ENCODE results near the gene NDOR1. TPM values are rescaled to one million over a fixed set of nuclear protein-coding genes. Genes with fewer than 3 reads are reported as not detected.
A peak's percentile ranks its signal among the peaks of the same experiment; 100 is the strongest.

The NDOR1 gene
- total RNA-seq, 2 donors from 2014 or later: 17.1 to 22.7 TPM

DNA sequence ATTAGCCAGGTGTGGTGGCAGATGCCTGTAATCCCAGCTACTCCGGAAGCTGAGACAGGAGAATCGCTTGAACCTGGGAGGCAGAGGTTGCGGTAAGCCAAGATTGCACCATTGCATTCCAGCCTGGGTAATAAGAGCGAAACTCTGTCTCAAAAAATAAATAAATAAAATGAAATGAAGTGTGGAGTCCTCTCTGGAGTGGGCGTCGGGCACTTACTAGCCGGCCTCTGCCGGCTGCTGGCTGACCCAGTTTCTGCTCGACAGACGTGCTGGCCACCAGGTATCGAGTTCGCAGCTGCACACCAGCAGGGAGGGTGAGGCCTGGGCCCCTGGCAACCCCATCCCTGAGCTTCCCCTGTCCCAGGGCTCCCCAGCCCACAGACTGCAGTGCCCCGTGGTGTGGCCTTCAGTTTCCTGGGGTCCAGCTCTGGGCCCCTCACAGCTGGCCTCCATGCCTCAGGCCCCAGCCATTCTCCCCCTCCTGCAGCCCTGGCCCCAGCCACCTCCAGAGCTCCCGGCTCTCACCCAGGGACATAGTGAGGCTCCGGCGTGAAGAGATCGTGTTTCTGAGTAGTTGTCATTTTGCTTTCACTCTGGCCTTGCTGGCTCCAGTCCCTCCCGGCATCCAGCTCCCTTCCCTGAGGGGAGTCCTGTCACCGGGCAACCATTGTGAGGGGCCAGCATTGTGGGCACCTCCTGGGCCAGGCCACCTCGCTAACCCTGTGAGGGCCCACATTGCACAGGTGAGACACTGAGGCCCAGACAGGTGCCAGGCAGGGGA is 41.8 kb downstream of the NDOR1 start:
- no peak for ATAC-seq
- H3K4me3 ChIP-seq: no peak overlapping the region
- peaks cover 43% of the 10 kb centered on the region for H3K4me1 ChIP-seq
- H3K27ac ChIP-seq: no peak overlapping the region
- no peaks in the 10 kb centered on the region for H3K27me3 ChIP-seq
- TF ChIP-seq CTCF (IDR thresholded peaks at IDR 0.05): no peak
- TF ChIP-seq POLR2A (IDR thresholded peaks at IDR 0.05): no peak
- 73 to 75% methylated on average over 19 to 20 of the region's 20 CpGs for WGBS, 2 donors
- no peaks in the 10 kb centered on the region for H3K36me3 ChIP-seq (replicated peaks in 1 of 2; ENCODE audit: insufficient read depth in 1 of 2, low read depth in 2 of 2)
- DNase-seq: no peak
- no peaks in the 10 kb centered on the region for H3K9me3 ChIP-seq
- intact Hi-C loops (cut with DNase I): no loop called here

DNA sequence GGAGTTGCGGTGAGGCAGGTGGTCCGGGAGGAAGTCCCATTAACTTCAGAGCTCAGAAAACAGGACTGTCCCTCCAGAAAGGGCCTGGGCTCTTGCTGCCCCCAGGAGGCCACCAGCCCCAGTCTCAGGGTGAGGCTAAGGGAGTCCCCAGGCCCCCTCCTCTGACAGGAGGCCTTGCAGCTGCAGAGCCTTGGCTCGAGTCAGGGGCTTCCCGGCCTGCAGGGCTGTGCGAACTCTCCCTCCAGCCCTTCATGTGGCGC is 42.3 kb downstream of the NDOR1 start:
- peaks cover 38% of the 10 kb centered on the region for H3K4me1 ChIP-seq
- no peaks in the 10 kb centered on the region for H3K27me3 ChIP-seq
- no peaks in the 10 kb centered on the region for H3K9me3 ChIP-seq
- intact Hi-C loops (cut with DNase I): no loop called here
- ATAC-seq (no peak), DNase-seq (no peak)
- TF ChIP-seq CTCF (IDR thresholded peaks at IDR 0.05) (no peak), POLR2A (IDR thresholded peaks at IDR 0.05) (no peak)
- no peak overlapping the region for H3K27ac ChIP-seq
- H3K36me3 ChIP-seq (replicated peaks in 1 of 2; ENCODE audit: insufficient read depth in 1 of 2, low read depth in 2 of 2): no peaks in the 10 kb centered on the region
- WGBS, 2 donors: 91 to 94% methylated on average over 6 of the region's 6 CpGs
- H3K4me3 ChIP-seq: no peak overlapping the region

DNA sequence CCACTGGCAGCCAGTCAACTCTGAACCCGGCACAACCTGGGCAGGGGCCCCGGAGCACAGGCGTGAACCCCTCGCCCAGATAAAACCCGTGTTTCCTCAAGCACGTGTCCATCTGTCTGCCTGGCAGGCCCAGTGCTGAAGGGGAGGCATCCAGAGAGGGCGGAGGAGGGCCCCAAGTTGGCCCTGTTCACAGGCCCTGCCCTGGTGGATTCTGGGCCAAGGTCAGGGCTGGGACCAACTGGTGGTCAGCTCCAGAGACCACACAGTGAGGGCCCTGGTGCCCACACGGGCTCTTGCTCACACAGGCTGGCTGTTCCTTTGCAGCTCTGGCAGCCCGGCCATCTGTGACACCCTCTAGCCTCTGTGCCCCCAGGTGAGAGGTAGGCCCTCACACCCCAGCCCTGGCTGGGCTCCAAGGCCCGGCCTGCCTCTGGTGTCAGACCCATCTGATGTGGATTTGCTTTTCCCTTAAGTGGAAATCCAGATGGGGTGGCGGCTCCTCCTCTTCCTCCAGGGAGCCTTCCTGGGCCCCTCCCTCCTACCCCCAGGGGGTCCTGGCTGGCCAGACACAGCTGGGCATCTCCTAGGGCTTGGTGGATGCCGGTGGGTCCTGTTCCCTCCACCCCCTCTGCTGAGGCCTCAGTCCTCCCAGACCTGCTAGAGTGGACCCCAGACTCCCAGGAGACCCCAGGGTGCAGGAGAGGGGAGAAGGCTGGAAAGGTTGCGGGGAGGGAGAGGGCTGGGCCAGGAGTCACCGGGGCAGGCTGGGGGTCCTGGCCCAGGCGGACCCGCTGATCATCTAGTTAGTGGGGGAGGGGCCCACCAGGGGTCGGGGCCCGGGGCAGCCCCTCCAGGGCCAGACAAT is 45.1 kb downstream of the NDOR1 start:
- DNase-seq: peak in 2 of 4 donors; percentile 47 to 54
- no peak for ATAC-seq
- TF ChIP-seq CTCF (IDR thresholded peaks at IDR 0.05) (no peak), POLR2A (IDR thresholded peaks at IDR 0.05) (no peak)
- Histone ChIP-seq H3K27ac (peak overlapping the region in 2 of 4 donors; percentile 18 to 45), H3K4me1 (peaks cover 37% of the 10 kb centered on the region), H3K9me3 (no peaks in the 10 kb centered on the region), H3K4me3 (no peak overlapping the region), H3K27me3 (no peaks in the 10 kb centered on the region), H3K36me3 (replicated peaks in 1 of 2; ENCODE audit: insufficient read depth in 1 of 2, low read depth in 2 of 2) (no peaks in the 10 kb centered on the region)
- intact Hi-C loops (cut with DNase I): no loop called here
- WGBS, 2 donors: 54 to 63% methylated on average over 7 to 16 of the region's 18 CpGs

DNA sequence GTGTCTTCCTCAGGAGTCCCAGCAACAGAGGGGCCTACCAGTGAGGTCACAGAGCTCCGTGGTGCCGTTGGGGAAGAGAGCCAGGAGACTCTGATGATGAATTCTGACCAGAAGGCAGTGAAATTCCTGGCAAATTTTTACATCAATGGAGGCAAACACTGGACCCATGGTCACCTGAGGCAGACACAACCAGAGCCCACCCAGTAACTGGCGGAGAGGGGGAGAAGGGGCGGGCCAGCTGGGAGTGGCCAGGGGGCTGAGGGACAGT is 45.6 kb downstream of the NDOR1 start, which contains the start of gene STPG3:
STPG3 (plus strand) TSS at position 93 of the 268 bp plus-strand sequence; CDS start at position 94, 1 bp downstream.
- Histone ChIP-seq H3K4me1 (peaks cover 41% of the 10 kb centered on the region), H3K9me3 (no peaks in the 10 kb centered on the region), H3K36me3 (replicated peaks in 1 of 2; ENCODE audit: insufficient read depth in 1 of 2, low read depth in 2 of 2) (no peaks in the 10 kb centered on the region), H3K27ac (peak within 1 kb of the TSS in 2 of 4 donors; percentile 18 to 45), H3K4me3 (no peak within 1 kb of the TSS), H3K27me3 (no peaks in the 10 kb centered on the region)
- DNase-seq (no peak), ATAC-seq (no peak)
- intact Hi-C loops (cut with DNase I): no loop called here
- TF ChIP-seq POLR2A (IDR thresholded peaks at IDR 0.05) (no peak), CTCF (IDR thresholded peaks at IDR 0.05) (no peak)
- 74 to 83% methylated on average over 4 of the region's 4 CpGs for WGBS, 2 donors
